ENCODE data around the gene MAP4K3. TPM values are rescaled to one million over a fixed set of nuclear protein-coding genes. Genes with fewer than 3 reads are reported as not detected.
"Not testable (repeated sequence)": the region's sequence is repeated elsewhere in the genome, so short reads cannot be mapped to it uniquely, and the experiment has no call there.

The MAP4K3 gene
- total and polyA plus RNA-seq, 8 donors: 8.2 to 23.1 (median 16.3) TPM

DNA sequence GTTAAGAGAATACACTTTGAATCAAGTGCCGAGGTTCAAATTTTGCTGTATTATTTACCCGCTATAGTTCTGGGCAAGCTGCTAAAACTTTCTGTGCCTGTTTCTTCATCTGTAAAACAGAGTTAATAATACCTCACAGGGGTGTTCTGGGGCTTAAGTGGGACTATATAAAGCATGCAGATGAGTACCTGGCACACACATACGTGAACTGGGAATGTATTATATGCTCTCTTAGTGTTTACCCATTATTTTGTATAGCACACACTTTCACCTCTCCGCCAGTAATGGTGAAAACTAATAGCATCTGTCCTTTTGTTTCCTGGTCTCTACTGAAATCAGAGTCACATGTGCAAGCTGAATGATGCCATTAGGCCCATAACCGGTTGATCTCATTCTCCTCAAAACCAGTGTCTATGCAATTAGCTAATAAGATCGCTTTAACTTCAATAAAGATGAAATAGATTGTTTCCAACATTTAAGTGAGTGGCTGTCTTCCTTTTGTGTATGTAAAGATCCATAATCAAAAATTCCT lies 189.5 kb downstream of the MAP4K3 start:
- 77 to 88% methylated on average over 6 of the region's 6 CpGs for WGBS, 2 donors
- intact Hi-C loops (cut with DNase I): no loop called here
- ATAC-seq (no peak), DNase-seq (no peak), FAIRE-seq (no peak)
- Histone ChIP-seq H3K9me3 (no peaks in the 10 kb centered on the region), H3K4me3 (no peak overlapping the region), H3K27ac (no peak overlapping the region), H3K27me3 (no peaks in the 10 kb centered on the region), H3K36me3 (peaks cover 0 to 14% (median 8%) of the 10 kb centered on the region in 3 donors), H3K4me1 (no peaks in the 10 kb centered on the region)
- TF ChIP-seq, protein P1, sequence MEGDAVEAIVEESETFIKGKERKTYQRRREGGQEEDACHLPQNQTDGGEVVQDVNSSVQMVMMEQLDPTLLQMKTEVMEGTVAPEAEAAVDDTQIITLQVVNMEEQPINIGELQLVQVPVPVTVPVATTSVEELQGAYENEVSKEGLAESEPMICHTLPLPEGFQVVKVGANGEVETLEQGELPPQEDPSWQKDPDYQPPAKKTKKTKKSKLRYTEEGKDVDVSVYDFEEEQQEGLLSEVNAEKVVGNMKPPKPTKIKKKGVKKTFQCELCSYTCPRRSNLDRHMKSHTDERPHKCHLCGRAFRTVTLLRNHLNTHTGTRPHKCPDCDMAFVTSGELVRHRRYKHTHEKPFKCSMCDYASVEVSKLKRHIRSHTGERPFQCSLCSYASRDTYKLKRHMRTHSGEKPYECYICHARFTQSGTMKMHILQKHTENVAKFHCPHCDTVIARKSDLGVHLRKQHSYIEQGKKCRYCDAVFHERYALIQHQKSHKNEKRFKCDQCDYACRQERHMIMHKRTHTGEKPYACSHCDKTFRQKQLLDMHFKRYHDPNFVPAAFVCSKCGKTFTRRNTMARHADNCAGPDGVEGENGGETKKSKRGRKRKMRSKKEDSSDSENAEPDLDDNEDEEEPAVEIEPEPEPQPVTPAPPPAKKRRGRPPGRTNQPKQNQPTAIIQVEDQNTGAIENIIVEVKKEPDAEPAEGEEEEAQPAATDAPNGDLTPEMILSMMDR (IDR thresholded peaks at IDR 0.05): no peak

DNA sequence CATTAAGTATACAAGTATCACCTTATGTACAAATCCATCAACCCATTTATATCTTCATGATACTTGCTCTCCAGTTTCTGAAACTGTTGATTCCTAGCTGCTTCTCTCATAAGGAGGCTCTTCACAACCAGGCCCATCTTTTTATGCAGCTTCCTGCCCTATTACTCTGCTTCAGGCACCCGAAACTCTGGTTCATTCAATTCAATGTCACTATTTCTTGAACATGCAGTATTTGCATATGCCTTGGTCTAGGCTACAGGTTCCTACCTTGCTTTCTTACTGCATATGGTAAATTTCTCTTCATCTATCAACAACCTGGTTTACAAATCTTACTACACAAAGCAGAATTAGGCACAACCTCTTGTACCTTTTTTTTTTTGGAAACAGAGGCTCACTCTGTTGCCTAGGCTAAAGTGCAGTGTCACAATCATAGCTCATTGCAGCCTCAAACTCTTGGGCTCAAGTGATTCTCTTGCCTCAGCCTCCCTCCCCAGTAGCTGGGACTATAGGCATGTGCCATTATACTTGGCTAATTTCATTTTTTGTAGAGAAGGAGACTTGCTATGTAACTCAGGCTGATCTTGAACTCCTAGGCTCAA lies 190.6 kb downstream of the MAP4K3 start:
- Histone ChIP-seq H3K4me1 (no peaks in the 10 kb centered on the region), H3K36me3 (peaks cover 0 to 5% (median 4%) of the 10 kb centered on the region in 3 donors), H3K27ac (no peak overlapping the region), H3K4me3 (no peak overlapping the region), H3K27me3 (no peaks in the 10 kb centered on the region), H3K9me3 (no peaks in the 10 kb centered on the region)
- no peak for FAIRE-seq
- no peak for DNase-seq
- ATAC-seq: no peak
- TF ChIP-seq, protein P1 (IDR thresholded peaks at IDR 0.05): no peak
- WGBS, 2 donors: 86 to 93% methylated on average over 1 of the region's 1 CpG
- intact Hi-C loops (cut with DNase I): no loop called here

DNA sequence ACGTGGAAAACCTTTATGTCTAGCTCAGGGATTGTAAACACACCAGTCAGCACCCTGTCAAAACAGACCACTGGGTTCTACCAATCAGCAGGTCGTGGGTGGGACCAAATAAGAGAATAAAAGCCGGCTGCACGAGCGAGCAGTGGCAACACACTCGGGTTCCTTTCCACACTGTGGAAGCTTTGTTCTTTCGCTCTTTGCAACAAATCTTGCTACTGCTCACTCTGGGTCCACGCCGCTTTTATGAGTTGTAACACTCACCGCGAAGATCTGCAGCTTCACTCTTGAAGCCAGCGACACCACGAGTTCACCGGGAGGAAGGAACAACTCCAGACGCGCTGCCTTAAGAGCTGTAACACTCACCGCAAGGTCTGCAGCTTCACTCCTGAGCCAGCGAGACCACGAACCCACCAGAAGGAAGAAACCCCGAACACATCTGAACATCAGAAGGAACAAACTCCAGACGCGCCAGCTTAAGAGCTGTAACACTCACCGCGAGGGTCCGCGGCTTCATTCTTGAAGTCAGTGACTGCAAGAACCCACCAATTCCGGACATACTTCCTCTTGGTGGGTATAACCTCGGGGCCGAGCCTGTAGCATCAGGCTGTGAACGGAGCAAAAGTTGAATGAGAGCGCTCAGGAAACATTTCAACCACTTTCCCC lies 192.0 kb downstream of the MAP4K3 start:
- WGBS, 2 donors: 84 to 93% methylated on average over 31 of the region's 31 CpGs
- peak in 1 of 4 donors; percentile 50 for ATAC-seq
- H3K27ac ChIP-seq; H3K36me3 ChIP-seq; H3K4me3 ChIP-seq; intact Hi-C loops (cut with DNase I); H3K27me3 ChIP-seq; FAIRE-seq; H3K4me1 ChIP-seq; DNase-seq; H3K9me3 ChIP-seq: not testable (repeated sequence)

DNA sequence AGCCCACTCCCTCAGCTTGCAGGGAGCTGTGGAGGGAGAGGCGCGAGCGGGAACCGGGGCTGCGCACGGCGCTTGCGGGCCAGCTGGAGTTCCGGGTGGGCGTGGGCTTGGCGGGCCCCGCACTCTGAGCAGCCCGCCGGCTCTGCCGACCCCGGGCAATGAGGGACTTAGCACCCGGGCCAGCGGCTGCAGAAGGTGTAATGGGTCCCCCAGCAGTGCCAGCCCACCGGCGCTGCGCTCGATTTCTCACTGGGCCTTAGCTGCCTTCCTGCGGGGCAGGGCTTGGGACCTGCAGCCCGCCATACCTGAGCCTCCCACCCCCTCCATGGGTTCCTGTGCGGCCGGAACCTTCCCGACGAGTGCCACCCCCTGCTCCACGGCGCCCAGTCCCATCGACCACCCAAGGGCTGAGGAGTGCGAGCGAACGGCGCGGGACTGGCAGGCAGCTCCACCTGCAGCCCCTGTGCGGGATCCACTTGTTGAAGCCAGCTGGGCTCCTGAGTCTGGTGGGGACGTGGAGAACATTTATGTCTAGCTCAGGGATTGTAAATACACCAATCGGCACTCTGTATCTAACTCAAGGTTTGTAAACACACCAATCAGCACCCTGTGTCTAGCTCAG lies 192.7 kb downstream of the MAP4K3 start:
- ATAC-seq, DNase-seq, H3K4me3 ChIP-seq: not testable (repeated sequence)

DNA sequence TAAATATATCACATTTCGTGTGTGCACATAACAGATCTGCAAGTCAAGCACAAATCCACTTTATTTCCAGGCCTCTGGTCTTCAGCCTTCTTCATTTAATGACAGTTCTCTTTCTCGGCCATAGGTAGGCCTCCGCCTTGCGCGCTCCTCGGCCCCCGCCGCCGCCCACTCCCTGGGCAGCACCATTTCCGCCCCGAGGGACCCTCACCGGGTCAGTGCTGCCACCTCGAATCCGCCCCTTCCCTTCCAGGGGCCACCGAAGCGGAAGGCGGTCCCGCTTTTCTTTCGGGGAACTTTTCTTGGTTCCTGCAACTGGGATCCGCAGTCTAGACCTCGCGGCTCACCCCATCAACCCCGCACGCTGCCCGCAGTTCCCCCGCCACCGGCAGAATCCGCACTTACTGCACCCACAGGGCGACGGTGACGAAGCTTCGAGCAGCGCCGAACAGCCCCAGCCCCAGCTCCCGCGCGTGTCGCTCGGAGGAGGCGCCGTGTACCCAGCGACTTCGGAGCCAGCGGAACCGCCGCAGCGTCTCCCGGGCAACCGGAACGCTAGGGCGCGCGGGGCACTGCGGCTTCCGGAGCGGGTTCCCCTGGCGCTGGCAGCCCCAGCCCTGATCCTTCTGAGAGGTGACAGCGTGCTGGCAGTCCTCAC lies 193.5 kb downstream of the MAP4K3 start, which contains the start of gene CDKL4:
Gene CDKL4, minus strand, starts transcription at position 502 of the 655 bp plus-strand sequence.
- no peaks in the 10 kb centered on the region for H3K27me3 ChIP-seq
- TF ChIP-seq, protein P1 (IDR thresholded peaks at IDR 0.05): no peak
- DNase-seq: peak in 1 of 6 donors; percentile 56
- H3K27ac ChIP-seq: no peak within 1 kb of the TSS
- ATAC-seq: peak in 2 of 4 donors; percentile 74 to 83
- H3K36me3 ChIP-seq: no peaks in the 10 kb centered on the region
- H3K9me3 ChIP-seq: no peaks in the 10 kb centered on the region
- intact Hi-C loops (cut with DNase I): no loop called here
- FAIRE-seq: no peak
- WGBS, 2 donors: 60 to 61% methylated on average over 56 to 58 of the region's 58 CpGs
- H3K4me3 ChIP-seq: peak within 1 kb of the TSS in 1 of 4 donors; percentile 9
- no peaks in the 10 kb centered on the region for H3K4me1 ChIP-seq

More for the DNA sequence above, 192.7 kb downstream of the MAP4K3 start:
- H3K4me1 ChIP-seq; H3K36me3 ChIP-seq; H3K9me3 ChIP-seq; H3K27me3 ChIP-seq; FAIRE-seq; H3K27ac ChIP-seq; intact Hi-C loops (cut with DNase I): not testable (repeated sequence)
- WGBS, 2 donors: 76 to 91% methylated on average over 38 to 39 of the region's 39 CpGs

All from pancreas (tissue), 10 donors.